HL-60 (cell line): ENCODE data around the gene ZNF142.

ENCODE experiments used
- GABPA ChIP-seq: IDR thresholded peaks from 2 replicates; pipeline ENCODE4 v1.6.1; 2012; ENCODE audit warnings: low read depth
- POLR2AphosphoS5 ChIP-seq: IDR thresholded peaks from 2 replicates; pipeline ENCODE4 v1.6.1; 2012; ENCODE audit warnings: low read depth
- TF ChIP-seq, protein P1 (sequence below): IDR thresholded peaks from one replicate; pipeline ENCODE4 v1.5.1; 2011; ENCODE audit warnings: low read length, control low read depth, inconsistent platforms; ENCODE audit not compliant: insufficient read depth

DNA sequence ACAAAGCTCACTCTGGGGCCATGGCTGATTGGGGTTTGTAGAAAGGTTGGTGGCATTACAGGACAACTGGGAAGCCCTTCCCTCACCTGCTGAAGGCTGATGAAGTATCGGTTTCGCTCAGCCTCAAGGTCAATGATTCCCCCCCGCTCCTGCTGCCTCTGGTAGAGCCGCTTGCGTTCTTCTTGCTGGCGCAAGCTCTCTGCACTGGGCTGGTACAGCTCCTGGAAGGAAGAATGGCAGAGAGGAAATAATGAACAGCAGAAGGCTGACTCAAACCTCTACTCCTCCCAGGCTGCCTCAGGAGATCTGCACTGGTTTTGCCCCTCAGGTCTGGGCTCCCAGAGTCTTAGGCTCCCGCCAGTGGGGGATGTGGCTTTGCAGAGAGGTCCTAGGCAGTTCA lies 5.2 kb upstream of the ZNF142 start:
- TF ChIP-seq POLR2AphosphoS5, result no peak
- TF ChIP-seq, protein P1, sequence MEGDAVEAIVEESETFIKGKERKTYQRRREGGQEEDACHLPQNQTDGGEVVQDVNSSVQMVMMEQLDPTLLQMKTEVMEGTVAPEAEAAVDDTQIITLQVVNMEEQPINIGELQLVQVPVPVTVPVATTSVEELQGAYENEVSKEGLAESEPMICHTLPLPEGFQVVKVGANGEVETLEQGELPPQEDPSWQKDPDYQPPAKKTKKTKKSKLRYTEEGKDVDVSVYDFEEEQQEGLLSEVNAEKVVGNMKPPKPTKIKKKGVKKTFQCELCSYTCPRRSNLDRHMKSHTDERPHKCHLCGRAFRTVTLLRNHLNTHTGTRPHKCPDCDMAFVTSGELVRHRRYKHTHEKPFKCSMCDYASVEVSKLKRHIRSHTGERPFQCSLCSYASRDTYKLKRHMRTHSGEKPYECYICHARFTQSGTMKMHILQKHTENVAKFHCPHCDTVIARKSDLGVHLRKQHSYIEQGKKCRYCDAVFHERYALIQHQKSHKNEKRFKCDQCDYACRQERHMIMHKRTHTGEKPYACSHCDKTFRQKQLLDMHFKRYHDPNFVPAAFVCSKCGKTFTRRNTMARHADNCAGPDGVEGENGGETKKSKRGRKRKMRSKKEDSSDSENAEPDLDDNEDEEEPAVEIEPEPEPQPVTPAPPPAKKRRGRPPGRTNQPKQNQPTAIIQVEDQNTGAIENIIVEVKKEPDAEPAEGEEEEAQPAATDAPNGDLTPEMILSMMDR, result no peak
- TF ChIP-seq GABPA, result no peak
